Measurements from ENCODE around the gene AGPAT4.

- no peak for TF ChIP-seq POLR2A (IDR thresholded peaks at IDR 0.05)
- no peak for TF ChIP-seq POLR2AphosphoS5 (IDR thresholded peaks at IDR 0.05)
- no peak for TF ChIP-seq CTCF (IDR thresholded peaks at IDR 0.05)
These were observed 135.1 kb downstream of the AGPAT4 start for GRCh38 chr6:161138543-161139303.
